NCI-H2227 (cell line): ENCODE measurements around the gene MYO3B.
A peak's percentile ranks its signal among the peaks of the same experiment; 100 is the strongest.

Experiments
- DNase-seq: peaks from one replicate; lab custom pipeline; 2025; ENCODE audit not compliant: unreplicated experiment; lab: John Stamatoyannopoulos, UW

MYO3B gene

GRCh38 chr2:170501421-170502043 lies 323.6 kb downstream of the MYO3B start:
- no peak for DNase-seq

- no peak for DNase-seq
Observed at GRCh38 chr2:170502361-170503130, 324.6 kb downstream of the MYO3B start.

GRCh38 chr2:170503563-170503962 lies 325.6 kb downstream of the MYO3B start:
- no peak for DNase-seq

GRCh38 chr2:170503971-170504809 lies 326.2 kb downstream of the MYO3B start:
- no peak for DNase-seq

- no peak for DNase-seq
Observed at GRCh38 chr2:170504810-170505145, 326.8 kb downstream of the MYO3B start.

- DNase-seq, result peak; percentile 62
Observed at GRCh38 chr2:170505631-170506275, 327.8 kb downstream of the MYO3B start.

GRCh38 chr2:170509452-170510193 lies 331.7 kb downstream of the MYO3B start:
- DNase-seq, result no peak

- no peak for DNase-seq
Observed at GRCh38 chr2:170512266-170512665, 334.3 kb downstream of the MYO3B start.

GRCh38 chr2:170514140-170514539 lies 336.2 kb downstream of the MYO3B start:
- no peak for DNase-seq

- DNase-seq, result no peak
Observed at GRCh38 chr2:170517538-170517937, 339.6 kb downstream of the MYO3B start.

GRCh38 chr2:170518911-170519310 lies 341.0 kb downstream of the MYO3B start:
- no peak for DNase-seq

- no peak for DNase-seq
Observed at GRCh38 chr2:170521299-170521698, 343.4 kb downstream of the MYO3B start.

- no peak for DNase-seq
Observed at GRCh38 chr2:170523506-170523905, 345.6 kb downstream of the MYO3B start.

- DNase-seq, result no peak
Observed at GRCh38 chr2:170524828-170525565, 347.1 kb downstream of the MYO3B start.

GRCh38 chr2:170525566-170525900 lies 347.6 kb downstream of the MYO3B start:
- no peak for DNase-seq

- DNase-seq, result peak; percentile 89
Observed at GRCh38 chr2:170530284-170530745, 352.4 kb downstream of the MYO3B start.

- no peak for DNase-seq
Observed at GRCh38 chr2:170530803-170531564, 353.0 kb downstream of the MYO3B start.

- no peak for DNase-seq
Observed at GRCh38 chr2:170531876-170532275, 353.9 kb downstream of the MYO3B start.

- no peak for DNase-seq
Observed at GRCh38 chr2:170533156-170533555, 355.2 kb downstream of the MYO3B start.
